ENCODE data around the gene CUBN. TPM values are rescaled to one million over a fixed set of nuclear protein-coding genes. Genes with fewer than 3 reads are reported as not detected.
A peak's percentile ranks its signal among the peaks of the same experiment; 100 is the strongest.

The CUBN gene
- total and polyA plus RNA-seq, 10 of the 15 experiments (the other 5 are each of a cell fraction or from before 2014, with no cell fraction given), result under 0.01 to 0.14 (median 0.02) TPM; not detected in 6

DNA sequence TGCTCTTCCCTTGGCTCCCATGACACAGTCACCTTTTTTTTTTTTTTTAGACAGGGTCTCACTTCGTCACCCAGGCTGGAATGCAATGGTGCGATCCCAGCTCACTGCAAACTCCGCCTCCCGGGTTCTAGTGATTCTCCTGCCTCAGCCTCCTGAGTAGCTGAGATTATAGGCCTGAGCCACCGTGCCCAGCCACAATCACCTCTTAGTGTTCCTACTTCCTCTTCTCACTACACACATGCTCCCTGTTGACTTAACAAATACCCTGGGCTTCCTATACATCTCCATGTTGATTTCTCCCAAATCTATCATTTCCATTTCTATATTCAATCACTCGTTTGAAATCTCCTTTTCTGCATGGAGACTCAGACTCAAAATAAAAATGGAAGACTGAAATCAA lies 91.7 kb downstream of the CUBN start:
- ChIA-PET CTCF (no interaction called here), SMC1A (ENCODE audit: uncharacterized antibody, unreplicated experiment) (no interaction called here), RAD21 (ENCODE audit: unreplicated experiment) (no interaction called here), POLR2A (no interaction called here)
- Histone ChIP-seq H3K9me3 (replicated peaks; ENCODE audit: control insufficient read depth, insufficient read depth, low read length) (no peaks in the 10 kb centered on the region), H2AFZ (ENCODE audit: control insufficient read depth, low read depth, low read length) (no peak overlapping the region), H3K79me2 (ENCODE audit: control insufficient read depth, insufficient read depth, low read length) (no peaks in the 10 kb centered on the region), H3K4me2 (ENCODE audit: control insufficient read depth, insufficient read depth) (no peak overlapping the region), H3K27me3 (replicated peaks in 1 of 2; ENCODE audit: control insufficient read depth in 2 of 2, insufficient read depth in 2 of 2, low read length in 1 of 2) (peaks cover 0 to 2% of the 10 kb centered on the region in 2 experiments; a peak in 1 of 4 replicates), H3K4me3 (no peak overlapping the region), H3K36me3 (ENCODE audit: control insufficient read depth in 2 of 2, insufficient read depth in 2 of 2, low read length in 1 of 2) (no peaks in the 10 kb centered on the region), H3K4me1 (ENCODE audit: control insufficient read depth, insufficient read depth, low read length) (no peaks in the 10 kb centered on the region), H3K9ac (ENCODE audit: control insufficient read depth, insufficient read depth, low read length) (no peak overlapping the region), H3K27ac (ENCODE audit: control insufficient read depth, insufficient read depth) (no peak overlapping the region), H4K20me1 (ENCODE audit: control insufficient read depth, insufficient read depth) (no peaks in the 10 kb centered on the region)
- WGBS (ENCODE audit: insufficient coverage, insufficient replicate concordance, low lambda C conversion rate, missing lambda C conversion rate), result 40% methylated on average over 2 of the region's 6 CpGs
- no peak for DNase-seq (ENCODE audit: low read depth, low spot score)
- ATAC-seq, result no peak
- in situ Hi-C loops (cut with MboI) (no loop called here), intact Hi-C loops (cut with micrococcal nuclease; ENCODE audit: unreplicated experiment) (no loop called here)
- TF ChIP-seq CBX5 (IDR thresholded peaks at IDR 0.05; ENCODE audit: low read depth) (no peak), SPI1 (IDR thresholded peaks at IDR 0.05; ENCODE audit: borderline replicate concordance, insufficient read depth, low read depth, low read length) (peak; percentile 4; the same call in 1 of the 2 replicates)
- FAIRE-seq, result no peak
- BruUV-seq (replicated peaks), result no TSS peak

- ChIA-PET SMC1A (ENCODE audit: uncharacterized antibody, unreplicated experiment) (no interaction called here), CTCF (no interaction called here), RAD21 (ENCODE audit: unreplicated experiment) (no interaction called here), POLR2A (no interaction called here)
- FAIRE-seq (no peak), DNase-seq (ENCODE audit: low read depth, low spot score) (no peak), ATAC-seq (no peak)
- Histone ChIP-seq H3K27me3 (replicated peaks in 1 of 2; ENCODE audit: control insufficient read depth in 2 of 2, insufficient read depth in 2 of 2, low read length in 1 of 2) (peaks cover 0 to 2% of the 10 kb centered on the region in 2 experiments; a peak in 1 of 4 replicates), H3K27ac (ENCODE audit: control insufficient read depth, insufficient read depth) (no peak overlapping the region), H3K4me2 (ENCODE audit: control insufficient read depth, insufficient read depth) (no peak overlapping the region), H4K20me1 (ENCODE audit: control insufficient read depth, insufficient read depth) (no peaks in the 10 kb centered on the region), H3K9ac (ENCODE audit: control insufficient read depth, insufficient read depth, low read length) (no peak overlapping the region), H3K79me2 (ENCODE audit: control insufficient read depth, insufficient read depth, low read length) (no peaks in the 10 kb centered on the region), H3K36me3 (ENCODE audit: control insufficient read depth in 2 of 2, insufficient read depth in 2 of 2, low read length in 1 of 2) (no peaks in the 10 kb centered on the region), H3K4me1 (ENCODE audit: control insufficient read depth, insufficient read depth, low read length) (no peaks in the 10 kb centered on the region), H3K4me3 (no peak overlapping the region), H2AFZ (ENCODE audit: control insufficient read depth, low read depth, low read length) (no peak overlapping the region), H3K9me3 (replicated peaks; ENCODE audit: control insufficient read depth, insufficient read depth, low read length) (no peaks in the 10 kb centered on the region)
- no TSS peak for BruUV-seq (replicated peaks)
- in situ Hi-C loops (cut with MboI) (no loop called here), intact Hi-C loops (cut with micrococcal nuclease; ENCODE audit: unreplicated experiment) (no loop called here)
- 82% methylated on average over 1 of the region's 1 CpG for WGBS (ENCODE audit: insufficient coverage, insufficient replicate concordance, low lambda C conversion rate, missing lambda C conversion rate)
- TF ChIP-seq RCOR1 (conservative IDR thresholded peaks at IDR 0.05; ENCODE audit: low read depth, low read length) (no peak), E2F8 (IDR thresholded peaks at IDR 0.05; ENCODE audit: low read depth, partially characterized antibody) (no peak), ASH2L (IDR thresholded peaks at IDR 0.05; ENCODE audit: borderline replicate concordance, low read depth) (no peak), SMARCA5 (IDR thresholded peaks at IDR 0.05) (no peak), PAX8 (IDR thresholded peaks at IDR 0.05) (no peak), NKRF (conservative IDR thresholded peaks at IDR 0.05) (no peak), RFX5 (IDR thresholded peaks at IDR 0.05; ENCODE audit: low read depth, low read length) (no peak)
Measured at GRCh38 chr10:17035446-17035845, 94.2 kb downstream of the CUBN start.

Data from GM12878 (cell line).